ENCODE results near the gene HK2. TPM values are rescaled to one million over a fixed set of nuclear protein-coding genes. Genes with fewer than 3 reads are reported as not detected.

Gene HK2
- polyA plus RNA-seq, 2 of the 4 experiments (the other 2 are of a cell fraction) = 0.37 to 1.2 TPM

GRCh38 chr2:74884118-74884762 is 50.3 kb downstream of the HK2 start:
- ChIA-PET POLR2A (no interaction called here), CTCF (interaction anchor here (2.6 to 7.2 kb wide), 5 partner anchors 9 to 196 kb away, joined by 10 to 70 read pairs (median 25); no protein-coding TSS in a partner anchor)

DNA sequence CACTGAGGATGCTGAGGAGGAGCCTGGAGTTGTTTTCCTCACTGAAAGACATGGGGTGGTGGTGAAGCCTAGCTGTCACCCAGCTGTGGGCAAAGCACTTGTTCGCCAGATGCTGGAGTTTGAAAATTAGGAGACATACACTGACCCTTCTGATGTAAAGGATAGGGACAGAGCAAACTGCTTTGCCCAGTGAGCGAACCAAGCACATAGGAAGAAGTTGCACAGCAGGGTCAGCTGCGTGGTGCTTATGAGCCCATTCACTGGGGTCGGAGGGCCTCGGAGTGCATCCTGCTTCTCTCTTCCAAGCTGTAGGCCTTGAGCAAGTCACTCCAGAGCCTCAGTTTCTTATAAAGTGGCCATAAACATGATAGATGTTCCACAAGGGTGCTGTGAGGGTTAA is 50.9 kb downstream of the HK2 start:
- Histone ChIP-seq H3K4me2 (no peak overlapping the region), H3K4me3 (no peak overlapping the region), H3K4me1 (peaks cover 11% of the 10 kb centered on the region; the same call in 2 of the 3 replicates), H3K27ac (no peak overlapping the region), H3K9me3 (no peaks in the 10 kb centered on the region)
- 82% methylated on average over 5 of the region's 5 CpGs for WGBS (ENCODE audit: missing lambda C conversion rate)
- ChIA-PET CTCF (interaction anchor here (1.0 to 7.2 kb wide), 7 partner anchors 10 to 197 kb away, joined by 3 to 70 read pairs (median 15); no protein-coding TSS in a partner anchor), POLR2A (no interaction called here)
- ATAC-seq = no peak
- DNase-seq (ENCODE audit: low read depth in 1 of 2, low spot score in 1 of 2) = no peak
- FAIRE-seq = no peak
- TF ChIP-seq NPAS2 (CRISPR knock-in tag; IDR thresholded peaks at IDR 0.05; ENCODE audit: borderline replicate concordance) (no peak), HEYL (CRISPR knock-in tag; IDR thresholded peaks at IDR 0.05) (no peak)

More at GRCh38 chr2:74884118-74884762, 50.3 kb downstream of the HK2 start:
- WGBS (ENCODE audit: missing lambda C conversion rate) = 89% methylated on average over 5 of the region's 5 CpGs
- TF ChIP-seq NFE2L2 (conservative IDR thresholded peaks at IDR 0.05; ENCODE audit: low read length) (no peak), KDM5A (IDR thresholded peaks at IDR 0.05) (no peak), NR3C1 (IDR thresholded peaks at IDR 0.05) (no peak), TP53 (CRISPR knock-in tag; IDR thresholded peaks at IDR 0.05) (no peak), PBX3 (IDR thresholded peaks at IDR 0.05) (no peak), NPAS2 (CRISPR knock-in tag; IDR thresholded peaks at IDR 0.05; ENCODE audit: borderline replicate concordance) (no peak), EHF (CRISPR knock-in tag; IDR thresholded peaks at IDR 0.05) (no peak), HOXB5 (CRISPR knock-in tag; IDR thresholded peaks at IDR 0.05) (no peak), POLR2A (IDR thresholded peaks at IDR 0.05; ENCODE audit: low read length) (no peak), FOSL2 (IDR thresholded peaks at IDR 0.05) (no peak), FOSL2 (CRISPR knock-in tag; IDR thresholded peaks at IDR 0.05) (no peak), FOSB (CRISPR knock-in tag; IDR thresholded peaks at IDR 0.05) (no peak), RARB (CRISPR knock-in tag; IDR thresholded peaks at IDR 0.05) (no peak), RCOR1 (IDR thresholded peaks at IDR 0.05; ENCODE audit: low read depth, low read length) (no peak), ZC3H11A (IDR thresholded peaks at IDR 0.05) (no peak)
- TF ChIP-seq, protein P1, sequence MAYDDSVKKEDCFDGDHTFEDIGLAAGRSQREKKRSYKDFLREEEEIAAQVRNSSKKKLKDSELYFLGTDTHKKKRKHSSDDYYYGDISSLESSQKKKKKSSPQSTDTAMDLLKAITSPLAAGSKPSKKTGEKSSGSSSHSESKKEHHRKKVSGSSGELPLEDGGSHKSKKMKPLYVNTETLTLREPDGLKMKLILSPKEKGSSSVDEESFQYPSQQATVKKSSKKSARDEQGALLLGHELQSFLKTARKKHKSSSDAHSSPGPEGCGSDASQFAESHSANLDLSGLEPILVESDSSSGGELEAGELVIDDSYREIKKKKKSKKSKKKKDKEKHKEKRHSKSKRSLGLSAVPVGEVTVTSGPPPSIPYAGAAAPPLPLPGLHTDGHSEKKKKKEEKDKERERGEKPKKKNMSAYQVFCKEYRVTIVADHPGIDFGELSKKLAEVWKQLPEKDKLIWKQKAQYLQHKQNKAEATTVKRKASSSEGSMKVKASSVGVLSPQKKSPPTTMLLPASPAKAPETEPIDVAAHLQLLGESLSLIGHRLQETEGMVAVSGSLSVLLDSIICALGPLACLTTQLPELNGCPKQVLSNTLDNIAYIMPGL (CRISPR knock-in tag; IDR thresholded peaks at IDR 0.05; ENCODE audit: borderline replicate concordance) = no peak
- TF ChIP-seq, protein P2, sequence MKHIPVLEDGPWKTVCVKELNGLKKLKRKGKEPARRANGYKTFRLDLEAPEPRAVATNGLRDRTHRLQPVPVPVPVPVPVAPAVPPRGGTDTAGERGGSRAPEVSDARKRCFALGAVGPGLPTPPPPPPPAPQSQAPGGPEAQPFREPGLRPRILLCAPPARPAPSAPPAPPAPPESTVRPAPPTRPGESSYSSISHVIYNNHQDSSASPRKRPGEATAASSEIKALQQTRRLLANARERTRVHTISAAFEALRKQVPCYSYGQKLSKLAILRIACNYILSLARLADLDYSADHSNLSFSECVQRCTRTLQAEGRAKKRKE (CRISPR knock-in tag; IDR thresholded peaks at IDR 0.05; ENCODE audit: low read depth) = no peak
- TF ChIP-seq, protein P3, sequence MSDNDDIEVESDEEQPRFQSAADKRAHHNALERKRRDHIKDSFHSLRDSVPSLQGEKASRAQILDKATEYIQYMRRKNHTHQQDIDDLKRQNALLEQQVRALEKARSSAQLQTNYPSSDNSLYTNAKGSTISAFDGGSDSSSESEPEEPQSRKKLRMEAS (IDR thresholded peaks at IDR 0.05) = no peak
- Histone ChIP-seq H3K4me2 (no peak overlapping the region), H3K27ac (no peak overlapping the region), H3K4me3 (no peak overlapping the region), H3K4me1 (peaks cover 11% of the 10 kb centered on the region; the same call in 2 of the 3 replicates), H3K9me3 (no peaks in the 10 kb centered on the region)
- ATAC-seq (no peak), FAIRE-seq (no peak), DNase-seq (ENCODE audit: low read depth in 1 of 2, low spot score in 1 of 2) (no peak)

DNA sequence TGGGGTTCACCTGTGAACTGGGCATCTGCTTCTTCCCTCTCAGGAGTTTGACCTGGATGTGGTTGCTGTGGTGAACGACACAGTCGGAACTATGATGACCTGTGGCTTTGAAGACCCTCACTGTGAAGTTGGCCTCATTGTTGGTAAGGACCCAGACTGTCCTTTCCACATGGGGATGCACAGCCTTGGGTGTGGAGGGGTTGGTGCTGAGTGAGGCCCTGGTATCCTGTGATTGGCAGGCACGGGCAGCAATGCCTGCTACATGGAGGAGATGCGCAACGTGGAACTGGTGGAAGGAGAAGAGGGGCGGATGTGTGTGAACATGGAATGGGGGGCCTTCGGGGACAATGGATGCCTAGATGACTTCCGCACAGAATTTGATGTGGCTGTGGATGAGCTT is 52.3 kb downstream of the HK2 start:
- CTCF ChIA-PET = interaction anchor here (0.9 to 7.2 kb wide), 7 partner anchors 11 to 224 kb away, joined by 3 to 70 read pairs (median 9); no protein-coding TSS in a partner anchor
- POLR2A ChIA-PET = no interaction called here
- H3K4me3 ChIP-seq = no peak overlapping the region
- no peak overlapping the region for H3K4me2 ChIP-seq
- DNase-seq (ENCODE audit: low read depth in 1 of 2, low spot score in 1 of 2) = no peak
- H3K9me3 ChIP-seq = no peaks in the 10 kb centered on the region
- no peak for FAIRE-seq
- peaks cover 11% of the 10 kb centered on the region; the same call in 2 of the 3 replicates for H3K4me1 ChIP-seq
- no peak for ATAC-seq
- WGBS (ENCODE audit: missing lambda C conversion rate) = 68% methylated on average over 8 of the region's 8 CpGs
- H3K27ac ChIP-seq = no peak overlapping the region
- TF ChIP-seq CBX2 (IDR thresholded peaks at IDR 0.05; ENCODE audit: borderline replicate concordance, low read depth) (no peak), HOXA7 (CRISPR knock-in tag; IDR thresholded peaks at IDR 0.05) (no peak), BCL3 (IDR thresholded peaks at IDR 0.05) (no peak), HOXB5 (CRISPR knock-in tag; IDR thresholded peaks at IDR 0.05) (no peak), E2F6 (IDR thresholded peaks at IDR 0.05; ENCODE audit: borderline replicate concordance, low read depth) (no peak), RNF2 (IDR thresholded peaks at IDR 0.05; ENCODE audit: borderline replicate concordance, low read depth) (no peak), SMC3 (IDR thresholded peaks at IDR 0.05) (no peak), PHF8 (IDR thresholded peaks at IDR 0.05; ENCODE audit: borderline replicate concordance, low read depth) (no peak), SREBF2 (IDR thresholded peaks at IDR 0.05) (no peak)
- TF ChIP-seq, protein P1 (CRISPR knock-in tag; IDR thresholded peaks at IDR 0.05; ENCODE audit: borderline replicate concordance) = no peak

Data from A549 (cell line).